ENCODE results near the gene JAM2. TPM values are rescaled to one million over a fixed set of nuclear protein-coding genes. Genes with fewer than 3 reads are reported as not detected.
A peak's percentile ranks its signal among the peaks of the same experiment; 100 is the strongest.

JAM2 gene
- total and polyA plus RNA-seq, 10 of the 15 experiments (the other 5 are each of a cell fraction or from before 2014, with no cell fraction given): 2.1 to 30.4 (median 8.6) TPM

- no peak for TF ChIP-seq PRDM15 (CRISPR knock-in tag; IDR thresholded peaks at IDR 0.05)
- TF ChIP-seq YBX1 (IDR thresholded peaks at IDR 0.05): no peak
- no peak for TF ChIP-seq GATAD2B (conservative IDR thresholded peaks at IDR 0.05; ENCODE audit: low read depth)
- no peak for TF ChIP-seq ZNF207 (IDR thresholded peaks at IDR 0.05; ENCODE audit: borderline replicate concordance)
- no peak for TF ChIP-seq IKZF2 (IDR thresholded peaks at IDR 0.05)
- TF ChIP-seq NR2F1 (conservative IDR thresholded peaks at IDR 0.05): no peak
- TF ChIP-seq PAX5 (IDR thresholded peaks at IDR 0.05; ENCODE audit: borderline replicate concordance, low read depth, low read length): no peak
- no peak for TF ChIP-seq CREB1 (IDR thresholded peaks at IDR 0.05; ENCODE audit: low read depth)
- TF ChIP-seq TCF7 (IDR thresholded peaks at IDR 0.05; ENCODE audit: borderline replicate concordance): no peak
- no peak for TF ChIP-seq JUND (IDR thresholded peaks at IDR 0.05; ENCODE audit: low read depth, low read length)
- 0 out of 2 replicates have a peak, but pooled peaks have one; percentile 16 for TF ChIP-seq NBN (IDR thresholded peaks at IDR 0.05)
- TF ChIP-seq ZBTB33 (IDR thresholded peaks at IDR 0.05): no peak
- TF ChIP-seq STAT3 (IDR thresholded peaks at IDR 0.05; ENCODE audit: low read depth, low read length): no peak
- 0 out of 2 replicates have a peak, but pooled peaks have one; percentile 30 for TF ChIP-seq TBL1XR1 (IDR thresholded peaks at IDR 0.05; ENCODE audit: low read depth, low read length)
- no peak for TF ChIP-seq LARP7 (IDR thresholded peaks at IDR 0.05)
- TF ChIP-seq SP1 (IDR thresholded peaks at IDR 0.05; ENCODE audit: low read depth, low read length): no peak
- no peak for TF ChIP-seq HSF1 (IDR thresholded peaks at IDR 0.05; ENCODE audit: low read depth, low read length)
- no peak for TF ChIP-seq USF1 (IDR thresholded peaks at IDR 0.05; ENCODE audit: borderline replicate concordance, extremely low read length, insufficient read depth, low read depth, low read length)
- TF ChIP-seq ZBTB4 (CRISPR knock-in tag; IDR thresholded peaks at IDR 0.05): no peak
- TF ChIP-seq ASH2L (IDR thresholded peaks at IDR 0.05; ENCODE audit: borderline replicate concordance, low read depth): no peak
Observed at GRCh38 chr21:25608044-25608737, 30.9 kb upstream of the JAM2 start (continued).
